Fibroblast of pulmonary artery (primary cell): Measurements from ENCODE around the gene IL24.

Experiments used
- DNase-seq: peaks from one replicate; pipeline ENCODE4 v3.0.0-alpha.2; 2010; ENCODE audit warnings: low read depth
- H3K4me3 ChIP-seq: replicated peaks from 2 replicates; pipeline ENCODE4 v1.5.1; 2011; ENCODE audit warnings: low read depth, mild to moderate bottlenecking, control low read depth, low read length, moderate library complexity
- CTCF ChIP-seq: IDR thresholded peaks from 2 replicates; pipeline ENCODE4 v1.5.1; 2011; ENCODE audit warnings: mild to moderate bottlenecking, control low read depth, low read length, inconsistent platforms; ENCODE audit errors: missing control alignments

IL24 gene

GRCh38 chr1:206867239-206867638 lies 30.0 kb upstream of the IL24 start:
- TF ChIP-seq CTCF: no peak
- no peak overlapping the region for H3K4me3 ChIP-seq
- no peak for DNase-seq

- no peak for DNase-seq
- H3K4me3 ChIP-seq: no peak overlapping the region
- TF ChIP-seq CTCF: no peak
Observed at GRCh38 chr1:206867716-206868115, 29.5 kb upstream of the IL24 start.

- no peak for TF ChIP-seq CTCF
- no peak overlapping the region for H3K4me3 ChIP-seq
- DNase-seq: no peak
Observed at GRCh38 chr1:206868264-206868663, 29.0 kb upstream of the IL24 start.

- no peak overlapping the region for H3K4me3 ChIP-seq
- TF ChIP-seq CTCF: no peak
- DNase-seq: no peak
Observed at GRCh38 chr1:206872139-206872538, 25.1 kb upstream of the IL24 start.

- DNase-seq: no peak
- H3K4me3 ChIP-seq: no peak overlapping the region
- TF ChIP-seq CTCF: no peak
Observed at GRCh38 chr1:206873603-206874188, 23.5 kb upstream of the IL24 start.

- TF ChIP-seq CTCF: no peak
- H3K4me3 ChIP-seq: no peak overlapping the region
- no peak for DNase-seq
Observed at GRCh38 chr1:206875752-206876377, 21.4 kb upstream of the IL24 start.

- no peak overlapping the region for H3K4me3 ChIP-seq
- no peak for DNase-seq
- TF ChIP-seq CTCF: peak; percentile 9
Observed at GRCh38 chr1:206878456-206878855, 18.8 kb upstream of the IL24 start.
